BJ (cell line): Measurements from ENCODE around the gene ADGRD2. TPM values are rescaled to one million over a fixed set of nuclear protein-coding genes. Genes with fewer than 3 reads are reported as not detected.

Experiments used
- CTCF ChIA-PET: fragments of 350-600 bp; formaldehyde crosslinking; extraction: SDS; loops from one replicate; lab custom pipeline; 2021; ENCODE audit warnings: antibody characterized with exemption, inconsistent platforms; lab: Yijun Ruan, JAX
- POLR2A ChIA-PET: fragments of 300-600 bp; sonication (Branson Sonifier 250); formaldehyde crosslinking; extraction: SDS; loops from one replicate; lab custom pipeline; 2021; ENCODE audit warnings: antibody characterized with exemption; lab: Charles Lee
- DNase-seq: peaks from one replicate; pipeline ENCODE4 v3.0.0-alpha.2; 2011; ENCODE audit warnings: low read depth
- H3K27me3 ChIP-seq: 2 replicates; pipeline ENCODE4 v1.6.0; 2011; ENCODE audit warnings: low read length; ENCODE audit not compliant: control insufficient read depth, insufficient read depth
- H3K36me3 ChIP-seq: 2 replicates; pipeline ENCODE4 v1.5.1; 2011; ENCODE audit warnings: low read length; ENCODE audit not compliant: control insufficient read depth, insufficient read depth
- H3K4me3 ChIP-seq: 2 replicates; pipeline ENCODE4 v1.5.1; 2011; ENCODE audit warnings: low read depth, mild to moderate bottlenecking, control low read depth, low read length
- polyA plus RNA-seq: library from polyadenylated mRNA; depleted of rRNA; stranded (reverse); fragments of >200 nt; gene quantifications from 2 replicates; pipeline ENCODE4 v1.2.3, GENCODE V29; 2011
- TF ChIP-seq, protein P1 (sequence below): IDR thresholded peaks from 2 replicates; pipeline ENCODE4 v1.5.1; 2011; ENCODE audit warnings: low read depth, mild to moderate bottlenecking, control low read depth, inconsistent platforms, low read length, moderate library complexity; ENCODE audit not compliant: insufficient read depth

ADGRD2 gene
- polyA plus RNA-seq, 1 experiment: not detected

DNA sequence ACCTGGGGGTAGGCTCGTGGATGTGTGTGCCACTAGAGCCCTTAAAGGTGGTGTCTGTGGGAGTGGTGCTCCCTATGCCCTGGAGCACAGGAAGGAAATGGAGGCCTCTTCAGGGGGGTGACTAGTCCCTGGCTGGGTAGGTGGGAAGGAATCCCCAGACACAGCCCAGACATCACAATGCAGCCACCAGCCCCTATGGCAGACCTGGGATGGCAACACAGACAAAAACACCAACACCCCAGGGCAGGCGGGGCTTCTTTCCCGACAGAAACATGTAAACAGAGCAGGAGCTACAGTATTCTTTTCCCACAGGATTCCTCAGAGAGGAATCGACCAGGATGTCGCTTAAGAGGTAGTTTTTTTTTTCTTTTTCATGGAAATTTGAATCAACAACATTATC is 67.3 kb downstream of the ADGRD2 start:
- TF ChIP-seq, protein P1, sequence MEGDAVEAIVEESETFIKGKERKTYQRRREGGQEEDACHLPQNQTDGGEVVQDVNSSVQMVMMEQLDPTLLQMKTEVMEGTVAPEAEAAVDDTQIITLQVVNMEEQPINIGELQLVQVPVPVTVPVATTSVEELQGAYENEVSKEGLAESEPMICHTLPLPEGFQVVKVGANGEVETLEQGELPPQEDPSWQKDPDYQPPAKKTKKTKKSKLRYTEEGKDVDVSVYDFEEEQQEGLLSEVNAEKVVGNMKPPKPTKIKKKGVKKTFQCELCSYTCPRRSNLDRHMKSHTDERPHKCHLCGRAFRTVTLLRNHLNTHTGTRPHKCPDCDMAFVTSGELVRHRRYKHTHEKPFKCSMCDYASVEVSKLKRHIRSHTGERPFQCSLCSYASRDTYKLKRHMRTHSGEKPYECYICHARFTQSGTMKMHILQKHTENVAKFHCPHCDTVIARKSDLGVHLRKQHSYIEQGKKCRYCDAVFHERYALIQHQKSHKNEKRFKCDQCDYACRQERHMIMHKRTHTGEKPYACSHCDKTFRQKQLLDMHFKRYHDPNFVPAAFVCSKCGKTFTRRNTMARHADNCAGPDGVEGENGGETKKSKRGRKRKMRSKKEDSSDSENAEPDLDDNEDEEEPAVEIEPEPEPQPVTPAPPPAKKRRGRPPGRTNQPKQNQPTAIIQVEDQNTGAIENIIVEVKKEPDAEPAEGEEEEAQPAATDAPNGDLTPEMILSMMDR: no peak
- ChIA-PET POLR2A (no interaction called here), CTCF (interaction anchor here (1.4 kb wide), 1 partner anchor 20 kb away, joined by 5 read pairs; no protein-coding TSS in a partner anchor)
- no peaks in the 10 kb centered on the region for H3K36me3 ChIP-seq
- H3K4me3 ChIP-seq: no peak overlapping the region
- peaks cover 10% of the 10 kb centered on the region for H3K27me3 ChIP-seq
- no peak for DNase-seq

DNA sequence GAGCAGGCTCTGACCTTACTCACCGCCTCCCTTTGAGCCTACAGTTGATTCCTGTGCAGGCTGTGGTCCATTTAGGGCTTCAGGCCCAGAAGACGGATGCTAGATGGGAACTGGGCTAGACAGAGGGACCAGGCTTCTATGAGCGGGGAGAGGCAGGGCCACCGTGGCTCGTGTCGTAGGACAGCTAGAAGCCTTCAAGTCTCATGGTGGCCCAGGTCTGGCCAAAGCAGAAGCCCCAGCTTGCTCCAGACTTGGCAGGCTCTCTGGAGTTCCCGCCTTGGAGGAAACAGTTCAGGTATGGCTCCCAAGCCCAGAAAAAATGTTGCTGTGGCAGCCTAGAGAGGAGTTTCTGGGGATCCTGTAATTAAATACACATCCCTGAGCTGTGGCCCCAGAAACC is 67.9 kb downstream of the ADGRD2 start:
- Histone ChIP-seq H3K36me3 (no peaks in the 10 kb centered on the region), H3K27me3 (peaks cover 12% of the 10 kb centered on the region), H3K4me3 (no peak overlapping the region)
- ChIA-PET CTCF (interaction anchor here (1.4 kb wide), 1 partner anchor 19 kb away, joined by 5 read pairs; no protein-coding TSS in a partner anchor), POLR2A (no interaction called here)
- TF ChIP-seq, protein P1: no peak
- DNase-seq: no peak

DNA sequence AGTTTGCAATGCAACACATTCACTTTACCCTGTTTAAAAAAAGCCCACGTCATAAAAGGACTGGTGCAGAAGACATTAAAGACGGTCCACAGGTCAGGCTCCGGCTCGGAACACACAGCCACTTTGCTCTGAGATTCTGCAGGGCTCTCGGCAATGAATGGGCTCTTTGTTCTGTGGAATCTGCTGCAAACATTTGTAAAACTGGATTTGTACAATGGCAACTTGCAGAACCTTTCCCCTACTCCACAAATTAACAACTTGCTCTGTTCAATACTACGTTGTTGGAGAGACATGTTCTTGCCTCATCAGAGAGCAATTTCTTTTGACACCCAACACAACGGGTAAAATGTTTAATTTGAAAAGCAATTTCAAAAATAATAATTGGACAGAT is 70.0 kb downstream of the ADGRD2 start:
- POLR2A ChIA-PET: no interaction called here
- H3K27me3 ChIP-seq: peaks cover 12% of the 10 kb centered on the region
- H3K4me3 ChIP-seq: no peak overlapping the region
- CTCF ChIA-PET: interaction anchor here (0.7 kb wide), 1 partner anchor 17 kb away, joined by 4 read pairs; no protein-coding TSS in a partner anchor
- DNase-seq: no peak
- TF ChIP-seq, protein P1: no peak
- H3K36me3 ChIP-seq: no peaks in the 10 kb centered on the region

DNA sequence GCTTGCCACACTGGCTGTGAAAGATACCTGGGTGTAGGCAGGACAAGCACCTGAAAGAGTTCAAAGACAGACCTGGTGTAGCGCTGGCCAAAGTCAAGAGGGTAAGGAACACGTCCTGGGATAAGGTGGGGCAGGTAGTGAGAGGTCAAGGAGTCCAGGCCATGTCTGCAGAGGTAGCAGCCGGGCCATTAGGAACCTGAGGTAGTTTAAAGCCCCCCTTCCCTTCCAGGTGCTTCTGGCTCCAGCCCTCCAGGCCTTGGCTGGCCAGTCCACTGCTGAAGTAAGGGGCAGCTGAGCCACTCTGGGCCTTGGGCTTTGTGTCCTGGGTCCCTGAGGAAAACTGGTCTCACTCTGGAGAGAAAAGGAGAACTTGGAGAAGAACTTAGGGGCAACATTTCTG is 70.9 kb downstream of the ADGRD2 start:
- Histone ChIP-seq H3K4me3 (no peak overlapping the region), H3K27me3 (peaks cover 10% of the 10 kb centered on the region), H3K36me3 (no peaks in the 10 kb centered on the region)
- TF ChIP-seq, protein P1: no peak
- ChIA-PET POLR2A (no interaction called here), CTCF (no interaction called here)
- no peak for DNase-seq

DNA sequence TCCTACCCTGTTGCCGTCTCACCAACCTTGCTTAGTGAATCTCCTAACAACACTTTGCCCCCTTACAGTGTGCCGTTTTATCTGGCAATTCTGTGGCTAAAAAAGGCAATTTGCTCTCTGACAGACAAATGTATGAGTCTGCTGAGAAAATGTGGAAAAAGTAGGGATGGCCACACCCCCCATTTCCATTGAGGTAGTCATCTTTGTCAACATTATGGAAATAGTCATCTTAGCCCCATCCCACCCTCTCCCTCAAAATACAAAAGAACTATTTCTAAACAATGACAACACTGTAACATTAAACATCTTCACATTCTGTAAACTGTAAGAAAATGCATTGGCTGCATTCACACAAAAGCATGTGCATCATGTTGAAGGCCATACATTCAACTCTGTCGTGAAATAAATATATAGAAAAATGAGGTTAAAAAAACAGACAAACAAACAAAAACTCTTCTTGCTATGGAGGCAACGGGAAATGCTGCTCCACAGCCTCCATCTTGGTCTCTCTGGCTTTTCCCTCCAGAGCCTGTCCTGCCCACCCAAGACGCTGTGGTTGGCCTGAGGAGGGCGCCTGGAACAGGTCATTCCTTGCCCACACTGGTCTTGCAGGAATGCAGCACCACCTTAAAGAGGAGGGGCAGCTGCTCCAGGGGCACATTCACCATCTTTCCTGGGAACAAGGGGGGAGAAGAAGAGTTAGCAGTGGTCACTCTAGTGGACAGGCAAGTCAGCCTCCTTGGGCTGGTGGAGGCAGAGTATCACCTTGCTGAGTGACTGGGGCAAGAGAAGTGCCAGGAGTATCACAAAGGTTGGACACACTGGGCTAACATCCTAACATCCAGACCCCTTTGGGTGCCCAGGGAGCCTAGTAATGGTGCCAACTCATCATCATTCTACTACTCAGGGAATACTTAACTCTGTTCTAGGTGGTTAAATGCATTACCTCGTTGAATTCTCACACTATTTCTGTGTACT is 72.2 kb downstream of the ADGRD2 start:
- no peaks in the 10 kb centered on the region for H3K36me3 ChIP-seq
- ChIA-PET POLR2A (no interaction called here), CTCF (interaction anchor here (1.5 to 2.9 kb wide), 3 partner anchors 14 to 102 kb away, joined by 5 to 20 read pairs (median 7); no protein-coding TSS in a partner anchor)
- TF ChIP-seq, protein P1: no peak
- DNase-seq: no peak
- no peak overlapping the region for H3K4me3 ChIP-seq
- peaks cover 10% of the 10 kb centered on the region for H3K27me3 ChIP-seq
